Dedifferentiated amniotic fluid mesenchymal stem cell (primary cell): ENCODE data around the gene ARF5.

Experiments
- DNase-seq: peaks from one replicate; pipeline ENCODE4 v3.0.0-alpha.2; 2016; ENCODE audit errors: extremely low spot score

Gene ARF5

GRCh38 chr7:127635659-127636285 lies 47.6 kb downstream of the ARF5 start:
- DNase-seq, result no peak

GRCh38 chr7:127638197-127638596 lies 50.0 kb downstream of the ARF5 start:
- DNase-seq, result no peak
